ENCODE results near the gene ALG8. TPM values are rescaled to one million over a fixed set of nuclear protein-coding genes. Genes with fewer than 3 reads are reported as not detected.
"Not testable (repeated sequence)": the region's sequence is repeated elsewhere in the genome, so short reads cannot be mapped to it uniquely, and the experiment has no call there.

ALG8 gene
- polyA plus RNA-seq, 4 donors = 10.0 to 39.0 (median 19.6) TPM

- Histone ChIP-seq H3K27ac (ENCODE audit: low read depth in 1 of 3, low read length in 2 of 3) (peak overlapping the region in 1 of 3 donors; percentile 20), H3K27me3 (ENCODE audit: control insufficient read depth in 3 of 3, insufficient read depth in 3 of 3, low read length in 3 of 3) (no peaks in the 10 kb centered on the region), H3K4me3 (ENCODE audit: low read depth in 1 of 3, low read length in 3 of 3) (no peak overlapping the region), H3K36me3 (ENCODE audit: control insufficient read depth in 3 of 3, insufficient read depth in 2 of 3, low read depth in 1 of 3, low read length in 3 of 3) (peaks cover 2 to 29% (median 7%) of the 10 kb centered on the region in 3 donors), H3K4me1 (ENCODE audit: control insufficient read depth in 3 of 3, insufficient read depth in 2 of 3, low read depth in 1 of 3, low read length in 2 of 3) (no peaks in the 10 kb centered on the region), H3K9me3 (ENCODE audit: control insufficient read depth in 2 of 2, insufficient read depth in 1 of 2, low read depth in 1 of 2, low read length in 1 of 2) (no peaks in the 10 kb centered on the region)
- 88 to 93% (median 90%) methylated on average over 2 of the region's 2 CpGs for WGBS, 3 donors
- FAIRE-seq = no peak
- DNase-seq = no peak
These were observed 38.6 kb downstream of the ALG8 start for GRCh38 chr11:78100676-78101472.

DNA sequence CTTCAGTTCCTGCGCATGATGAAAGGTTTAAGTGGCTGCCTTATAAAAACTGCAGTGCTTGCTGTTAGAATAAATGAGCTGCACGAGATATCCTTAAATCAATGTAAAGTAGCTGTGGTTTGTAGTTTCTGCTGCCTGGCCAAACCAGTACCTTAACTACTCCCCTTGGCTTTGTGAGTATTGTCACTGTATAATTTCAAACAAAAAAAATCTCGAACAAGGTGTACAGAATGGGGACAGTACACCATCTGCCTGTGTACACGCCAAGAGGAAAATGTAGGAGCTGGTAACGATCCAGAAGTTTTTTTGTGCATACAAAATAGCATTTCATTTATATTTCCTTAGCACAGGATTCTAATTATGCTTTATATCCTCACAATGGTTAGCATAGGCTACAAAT is 39.2 kb downstream of the ALG8 start:
- Histone ChIP-seq H3K27ac (ENCODE audit: low read depth in 1 of 3, low read length in 2 of 3) (no peak overlapping the region), H3K4me1 (ENCODE audit: control insufficient read depth in 3 of 3, insufficient read depth in 2 of 3, low read depth in 1 of 3, low read length in 2 of 3) (no peaks in the 10 kb centered on the region), H3K9me3 (ENCODE audit: control insufficient read depth in 2 of 2, insufficient read depth in 1 of 2, low read depth in 1 of 2, low read length in 1 of 2) (no peaks in the 10 kb centered on the region), H3K4me3 (ENCODE audit: low read depth in 1 of 3, low read length in 3 of 3) (no peak overlapping the region), H3K27me3 (ENCODE audit: control insufficient read depth in 3 of 3, insufficient read depth in 3 of 3, low read length in 3 of 3) (no peaks in the 10 kb centered on the region), H3K36me3 (ENCODE audit: control insufficient read depth in 3 of 3, insufficient read depth in 2 of 3, low read depth in 1 of 3, low read length in 3 of 3) (peaks cover 2 to 24% (median 7%) of the 10 kb centered on the region in 3 donors)
- no peak for FAIRE-seq
- WGBS, 3 donors = 74 to 82% (median 77%) methylated on average over 5 of the region's 5 CpGs
- no peak for DNase-seq

DNA sequence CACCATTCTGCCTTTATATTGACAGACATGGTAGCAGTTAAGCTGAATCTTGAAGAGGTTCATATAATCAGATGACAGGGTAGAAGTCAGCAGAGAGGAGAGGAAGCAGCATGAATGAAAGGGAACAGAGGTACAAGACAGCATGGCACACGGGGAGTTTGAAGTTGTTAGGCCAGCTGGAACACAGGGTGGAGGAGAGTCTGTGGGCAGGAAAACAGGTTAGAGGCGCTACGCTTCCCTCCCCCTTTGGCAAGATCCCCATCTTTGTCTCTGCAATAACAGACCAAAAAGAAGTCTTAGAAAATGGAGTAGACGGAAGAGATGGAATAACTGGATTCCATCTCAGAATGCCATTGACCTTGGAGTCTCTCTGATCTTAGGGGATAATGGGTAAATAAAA is 39.8 kb downstream of the ALG8 start:
- 87 to 92% (median 88%) methylated on average over 4 of the region's 4 CpGs for whole genome bisulfite sequencing, 3 donors
- FAIRE-seq = no peak
- no peaks in the 10 kb centered on the region for H3K4me1 ChIP-seq (ENCODE audit: control insufficient read depth in 3 of 3, insufficient read depth in 2 of 3, low read depth in 1 of 3, low read length in 2 of 3)
- no peak overlapping the region for H3K27ac ChIP-seq (ENCODE audit: low read depth in 1 of 3, low read length in 2 of 3)
- no peaks in the 10 kb centered on the region for H3K9me3 ChIP-seq (ENCODE audit: control insufficient read depth in 2 of 2, insufficient read depth in 1 of 2, low read depth in 1 of 2, low read length in 1 of 2)
- DNase-seq = no peak
- H3K27me3 ChIP-seq (ENCODE audit: control insufficient read depth in 3 of 3, insufficient read depth in 3 of 3, low read length in 3 of 3) = no peaks in the 10 kb centered on the region
- H3K4me3 ChIP-seq (ENCODE audit: low read depth in 1 of 3, low read length in 3 of 3) = no peak overlapping the region
- peaks cover 2 to 24% (median 7%) of the 10 kb centered on the region in 3 donors for H3K36me3 ChIP-seq (ENCODE audit: control insufficient read depth in 3 of 3, insufficient read depth in 2 of 3, low read depth in 1 of 3, low read length in 3 of 3)

DNA sequence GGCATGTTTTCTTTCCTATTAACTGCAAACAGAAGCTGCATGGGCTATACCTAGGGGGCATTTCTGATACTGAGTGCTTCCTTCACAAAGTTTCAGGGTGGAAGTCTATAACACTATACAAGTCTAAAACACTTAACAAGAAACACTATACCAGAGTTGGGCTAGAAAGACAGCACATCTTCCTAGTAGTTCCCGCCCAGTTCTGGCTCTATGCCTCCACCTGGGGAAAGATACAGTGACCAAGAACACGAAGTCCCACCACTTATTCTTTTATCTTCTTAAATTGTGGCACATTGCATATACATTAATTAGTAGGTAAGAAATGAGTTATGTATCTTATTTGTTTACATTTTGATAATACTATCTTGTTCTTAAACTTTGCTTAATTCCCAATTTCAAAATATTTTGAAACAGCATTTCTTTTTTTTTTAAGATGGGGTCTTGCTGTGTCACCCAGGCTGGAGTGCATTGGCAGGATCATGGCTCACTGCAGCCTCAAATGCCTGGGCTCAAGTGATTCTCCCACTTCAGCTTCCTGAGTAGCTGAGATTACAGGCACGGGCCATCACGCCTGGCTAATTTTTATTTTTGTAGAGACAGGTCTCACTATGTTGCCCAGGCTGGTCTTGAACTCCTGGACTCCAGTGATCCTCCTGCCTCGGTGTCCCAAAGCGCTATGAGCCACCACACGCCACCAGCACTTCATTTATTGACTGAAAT is 41.6 kb downstream of the ALG8 start:
- Histone ChIP-seq H3K36me3 (ENCODE audit: control insufficient read depth in 3 of 3, insufficient read depth in 2 of 3, low read depth in 1 of 3, low read length in 3 of 3) (peaks cover 2 to 23% (median 7%) of the 10 kb centered on the region in 3 donors), H3K27ac (ENCODE audit: low read depth in 1 of 3, low read length in 2 of 3) (no peak overlapping the region), H3K27me3 (ENCODE audit: control insufficient read depth in 3 of 3, insufficient read depth in 3 of 3, low read length in 3 of 3) (no peaks in the 10 kb centered on the region), H3K4me3 (ENCODE audit: low read depth in 1 of 3, low read length in 3 of 3) (no peak overlapping the region), H3K9me3 (ENCODE audit: control insufficient read depth in 2 of 2, insufficient read depth in 1 of 2, low read depth in 1 of 2, low read length in 1 of 2) (no peaks in the 10 kb centered on the region), H3K4me1 (ENCODE audit: control insufficient read depth in 3 of 3, insufficient read depth in 2 of 3, low read depth in 1 of 3, low read length in 2 of 3) (no peaks in the 10 kb centered on the region)
- FAIRE-seq (no peak), DNase-seq (no peak)
- WGBS, 3 donors = 87 to 94% (median 93%) methylated on average over 7 of the region's 7 CpGs

DNA sequence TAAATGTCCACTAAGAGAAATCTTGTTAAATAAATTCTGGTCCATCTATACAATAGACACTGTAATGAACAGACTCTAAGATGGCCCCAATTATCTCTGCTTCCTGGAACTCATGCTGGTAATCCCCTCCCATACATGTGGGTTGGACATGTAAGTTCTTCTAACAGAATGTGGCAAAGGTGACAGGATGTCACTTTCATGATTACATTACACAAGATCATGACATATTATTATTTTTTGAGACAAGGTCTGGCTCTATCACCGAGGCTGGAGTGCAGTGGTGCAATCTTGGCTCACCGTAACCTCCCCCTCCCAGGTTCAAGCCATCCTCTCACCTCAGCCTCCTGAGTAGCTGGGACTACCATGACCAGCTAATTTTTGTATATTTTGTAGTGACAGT is 45.2 kb downstream of the ALG8 start:
- H3K27me3 ChIP-seq (ENCODE audit: control insufficient read depth in 3 of 3, insufficient read depth in 3 of 3, low read length in 3 of 3) = no peaks in the 10 kb centered on the region
- 85 to 89% (median 88%) methylated on average over 2 of the region's 2 CpGs for WGBS, 3 donors
- H3K4me1 ChIP-seq (ENCODE audit: control insufficient read depth in 3 of 3, insufficient read depth in 2 of 3, low read depth in 1 of 3, low read length in 2 of 3) = peaks cover 0 to 7% (median 0%) of the 10 kb centered on the region in 3 donors
- H3K27ac ChIP-seq (ENCODE audit: low read depth in 1 of 3, low read length in 2 of 3) = no peak overlapping the region
- FAIRE-seq (no peak), DNase-seq (no peak)
- peaks cover 0 to 12% (median 0%) of the 10 kb centered on the region in 3 donors for H3K36me3 ChIP-seq (ENCODE audit: control insufficient read depth in 3 of 3, insufficient read depth in 2 of 3, low read depth in 1 of 3, low read length in 3 of 3)
- H3K4me3 ChIP-seq (ENCODE audit: low read depth in 1 of 3, low read length in 3 of 3) = no peak overlapping the region
- peaks cover 0 to 20% of the 10 kb centered on the region in 2 donors for H3K9me3 ChIP-seq (ENCODE audit: control insufficient read depth in 2 of 2, insufficient read depth in 1 of 2, low read depth in 1 of 2, low read length in 1 of 2)

- peaks cover 0 to 21% of the 10 kb centered on the region in 2 donors for H3K9me3 ChIP-seq (ENCODE audit: control insufficient read depth in 2 of 2, insufficient read depth in 1 of 2, low read depth in 1 of 2, low read length in 1 of 2)
- H3K27ac ChIP-seq (ENCODE audit: low read depth in 1 of 3, low read length in 2 of 3); DNase-seq; H3K4me3 ChIP-seq (ENCODE audit: low read depth in 1 of 3, low read length in 3 of 3); FAIRE-seq; H3K36me3 ChIP-seq (ENCODE audit: control insufficient read depth in 3 of 3, insufficient read depth in 2 of 3, low read depth in 1 of 3, low read length in 3 of 3); H3K27me3 ChIP-seq (ENCODE audit: control insufficient read depth in 3 of 3, insufficient read depth in 3 of 3, low read length in 3 of 3); H3K4me1 ChIP-seq (ENCODE audit: control insufficient read depth in 3 of 3, insufficient read depth in 2 of 3, low read depth in 1 of 3, low read length in 2 of 3): not testable (repeated sequence)
- WGBS, 3 donors = 89 to 98% (median 95%) methylated on average over 6 of the region's 6 CpGs
These were observed 52.8 kb downstream of the ALG8 start for GRCh38 chr11:78086521-78087074.

- Histone ChIP-seq H3K4me3 (ENCODE audit: low read depth in 1 of 3, low read length in 3 of 3) (no peak overlapping the region), H3K36me3 (ENCODE audit: control insufficient read depth in 3 of 3, insufficient read depth in 2 of 3, low read depth in 1 of 3, low read length in 3 of 3) (no peaks in the 10 kb centered on the region), H3K4me1 (ENCODE audit: control insufficient read depth in 3 of 3, insufficient read depth in 2 of 3, low read depth in 1 of 3, low read length in 2 of 3) (peaks cover 0 to 7% (median 0%) of the 10 kb centered on the region in 3 donors), H3K9me3 (ENCODE audit: control insufficient read depth in 2 of 2, insufficient read depth in 1 of 2, low read depth in 1 of 2, low read length in 1 of 2) (peaks cover 0 to 16% of the 10 kb centered on the region in 2 donors), H3K27ac (ENCODE audit: low read depth in 1 of 3, low read length in 2 of 3) (no peak overlapping the region), H3K27me3 (ENCODE audit: control insufficient read depth in 3 of 3, insufficient read depth in 3 of 3, low read length in 3 of 3) (no peaks in the 10 kb centered on the region)
- no peak for DNase-seq
- 54 to 70% (median 63%) methylated on average over 3 of the region's 3 CpGs for WGBS, 3 donors
- FAIRE-seq = no peak
These were observed 53.5 kb downstream of the ALG8 start for GRCh38 chr11:78085972-78086371.

DNA sequence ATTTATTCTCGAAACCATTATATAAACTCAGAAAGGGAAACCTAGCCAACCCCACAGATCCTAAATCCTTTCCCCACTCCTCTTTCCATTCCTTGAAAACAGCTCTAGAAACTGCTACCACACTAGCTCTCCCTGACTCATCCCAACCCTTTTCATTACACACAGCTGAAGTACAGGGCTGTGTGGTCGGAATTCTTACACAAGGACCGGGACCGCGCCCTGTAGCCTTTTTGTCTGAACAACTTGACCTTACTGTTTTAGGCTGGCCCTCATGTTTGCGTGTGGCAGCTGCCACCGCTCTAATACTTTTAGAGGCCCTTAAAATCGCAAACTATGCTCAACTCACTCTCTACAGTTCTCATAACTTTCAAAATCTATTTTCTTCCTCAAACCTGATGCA is 54.9 kb downstream of the ALG8 start:
- FAIRE-seq; H3K27ac ChIP-seq (ENCODE audit: low read depth in 1 of 3, low read length in 2 of 3); DNase-seq; H3K27me3 ChIP-seq (ENCODE audit: control insufficient read depth in 3 of 3, insufficient read depth in 3 of 3, low read length in 3 of 3); H3K36me3 ChIP-seq (ENCODE audit: control insufficient read depth in 3 of 3, insufficient read depth in 2 of 3, low read depth in 1 of 3, low read length in 3 of 3); H3K9me3 ChIP-seq (ENCODE audit: control insufficient read depth in 2 of 2, insufficient read depth in 1 of 2, low read depth in 1 of 2, low read length in 1 of 2); H3K4me1 ChIP-seq (ENCODE audit: control insufficient read depth in 3 of 3, insufficient read depth in 2 of 3, low read depth in 1 of 3, low read length in 2 of 3); H3K4me3 ChIP-seq (ENCODE audit: low read depth in 1 of 3, low read length in 3 of 3): not testable (repeated sequence)
- WGBS, 3 donors = 87 to 92% (median 87%) methylated on average over 8 of the region's 8 CpGs
